Endometrial microvascular endothelial cells (primary cell): Measurements from ENCODE around the gene ALCAM. TPM values are rescaled to one million over a fixed set of nuclear protein-coding genes. Genes with fewer than 3 reads are reported as not detected.

ENCODE experiments used
- in situ Hi-C: cut with HindIII; loops from 2 replicates; pipeline ENCODE4 v1.10.0; 2017; ENCODE audit warnings: low sequenced_read_pairs, low pct_unique_long_range_greater_than_20kb; ENCODE audit errors: inconsistent ontology term
- total RNA-seq: library from RNA; depleted of rRNA; stranded (reverse); fragments of >200 nt; gene quantifications from one replicate; pipeline ENCODE4 v1.2.3, GENCODE V29; 2015; ENCODE audit errors: inconsistent ontology term

Gene ALCAM
- total RNA-seq, 1 donor from 2014 or later = 184 TPM

GRCh38 chr3:105534491-105534890 is 167.8 kb downstream of the ALCAM start:
- in situ Hi-C loops = no loop called here

DNA sequence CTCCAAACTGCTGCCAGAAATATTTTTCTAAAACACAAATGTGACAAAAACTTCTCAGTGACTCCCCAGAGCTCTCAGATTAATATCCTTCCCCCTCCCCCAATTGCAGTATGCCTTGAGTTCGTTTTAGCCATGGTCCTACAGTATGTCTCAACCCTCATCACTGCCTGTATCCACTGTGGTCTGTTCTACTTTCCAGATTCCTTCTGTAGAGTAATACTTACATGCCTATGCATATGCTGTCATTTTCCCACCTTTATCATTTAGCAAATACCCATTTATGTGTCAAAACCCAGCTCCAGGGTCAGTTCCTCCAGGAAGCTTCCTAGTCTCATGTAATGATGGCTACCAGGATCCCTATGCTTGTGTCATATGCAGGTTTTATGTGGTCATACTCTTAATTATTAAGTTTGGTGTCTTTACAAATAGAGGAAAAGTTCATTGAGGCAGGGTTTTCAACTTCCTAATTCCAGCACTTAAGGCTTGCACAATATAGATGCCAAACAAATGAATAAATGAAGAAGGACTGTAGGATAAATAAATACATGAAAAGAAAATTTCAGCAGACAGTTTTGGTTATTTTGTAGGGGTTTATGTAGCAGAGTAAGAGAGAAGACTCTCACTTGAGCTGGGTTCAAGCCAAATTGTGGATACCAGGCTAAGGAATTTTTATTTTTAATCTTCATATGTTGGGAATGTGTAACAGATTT is 170.8 kb downstream of the ALCAM start:
- in situ Hi-C loops = no loop called here

- in situ Hi-C loops = no loop called here
These were observed 171.8 kb downstream of the ALCAM start for GRCh38 chr3:105538483-105538882.

GRCh38 chr3:105539897-105540296 is 173.2 kb downstream of the ALCAM start:
- in situ Hi-C loops = no loop called here

DNA sequence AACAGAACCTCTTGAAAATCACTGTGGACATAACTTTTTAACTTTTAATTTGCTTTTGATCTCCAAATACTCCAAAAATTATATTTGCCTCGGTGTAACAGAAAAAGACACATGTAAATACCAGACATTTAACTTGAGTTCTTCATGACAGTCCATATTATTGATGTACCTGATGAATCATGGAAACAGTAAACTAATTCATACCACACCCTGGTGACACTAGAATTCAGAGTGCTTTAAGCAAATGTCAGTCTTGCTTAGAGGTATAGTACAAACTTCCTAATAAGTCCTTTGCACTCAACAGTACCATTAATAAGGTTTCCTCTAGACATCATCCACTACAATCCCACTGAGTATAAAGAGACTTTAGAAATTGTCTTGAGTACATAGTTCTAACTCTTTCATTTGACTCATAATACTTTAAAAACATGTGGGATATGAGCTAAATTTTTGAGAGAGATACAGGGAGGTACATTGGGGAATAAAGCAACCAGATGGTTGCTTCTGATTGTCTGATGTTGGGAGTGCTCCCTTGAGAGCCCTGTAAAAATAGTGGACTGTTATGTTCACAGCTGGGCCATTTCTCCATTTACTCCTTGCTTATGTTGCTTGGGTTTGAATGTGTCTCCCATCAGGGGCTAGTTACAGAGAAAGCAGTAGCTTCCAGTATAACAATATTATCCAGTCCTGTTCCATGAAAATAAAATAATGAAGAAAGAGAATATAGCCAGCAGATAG is 175.7 kb downstream of the ALCAM start:
- in situ Hi-C loops = no loop called here

- in situ Hi-C loops = no loop called here
These were observed 178.3 kb downstream of the ALCAM start for GRCh38 chr3:105545051-105545450.

- in situ Hi-C loops = no loop called here
These were observed 187.1 kb downstream of the ALCAM start for GRCh38 chr3:105553851-105554250.

- in situ Hi-C loops = no loop called here
These were observed 188.5 kb downstream of the ALCAM start for GRCh38 chr3:105555206-105555605.

- in situ Hi-C loops = no loop called here
These were observed 193.1 kb downstream of the ALCAM start for GRCh38 chr3:105559856-105560255.

GRCh38 chr3:105561876-105562275 is 195.2 kb downstream of the ALCAM start:
- in situ Hi-C loops = no loop called here

- in situ Hi-C loops = no loop called here
These were observed 198.0 kb downstream of the ALCAM start for GRCh38 chr3:105564546-105565288.

DNA sequence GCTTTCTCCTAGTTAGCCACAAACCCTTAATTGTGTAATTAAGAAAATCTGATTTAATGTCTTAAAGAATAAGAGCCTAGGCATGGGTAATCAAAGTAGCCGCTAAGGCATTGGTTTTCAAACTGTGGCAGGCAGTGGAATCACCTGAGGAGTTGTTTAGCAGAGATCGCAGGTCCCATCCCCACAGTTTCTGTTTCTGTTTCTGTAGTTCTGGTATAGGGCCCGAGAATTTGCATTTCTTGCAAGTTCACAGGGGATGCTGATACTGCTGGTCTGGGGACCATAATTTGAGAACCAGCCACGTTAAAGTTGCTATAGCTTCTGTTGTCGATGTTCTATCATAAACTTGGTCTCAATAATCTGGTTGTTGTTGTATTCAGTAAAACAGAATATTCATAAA is 204.3 kb downstream of the ALCAM start:
- in situ Hi-C loops = no loop called here

DNA sequence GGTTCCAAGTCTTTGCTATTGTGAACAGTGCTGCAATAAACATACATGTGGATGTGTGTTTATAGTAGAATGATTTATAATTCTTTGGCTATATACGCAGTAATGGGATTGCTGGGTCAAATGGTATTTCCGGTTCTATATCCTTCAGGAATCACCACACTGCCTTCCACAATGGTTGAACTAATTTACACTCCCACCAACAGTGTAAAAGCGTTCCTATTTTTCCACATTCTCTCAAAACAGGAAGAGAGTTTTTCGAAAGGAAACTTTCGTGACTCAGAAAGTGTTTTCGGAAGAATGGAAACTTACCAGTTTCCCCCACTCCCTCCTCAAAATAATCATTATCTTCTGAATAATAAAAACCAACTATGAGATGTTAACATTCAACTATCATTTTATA is 205.8 kb downstream of the ALCAM start:
- in situ Hi-C loops = no loop called here

GRCh38 chr3:105579439-105579838 is 212.7 kb downstream of the ALCAM start:
- in situ Hi-C loops = no loop called here

DNA sequence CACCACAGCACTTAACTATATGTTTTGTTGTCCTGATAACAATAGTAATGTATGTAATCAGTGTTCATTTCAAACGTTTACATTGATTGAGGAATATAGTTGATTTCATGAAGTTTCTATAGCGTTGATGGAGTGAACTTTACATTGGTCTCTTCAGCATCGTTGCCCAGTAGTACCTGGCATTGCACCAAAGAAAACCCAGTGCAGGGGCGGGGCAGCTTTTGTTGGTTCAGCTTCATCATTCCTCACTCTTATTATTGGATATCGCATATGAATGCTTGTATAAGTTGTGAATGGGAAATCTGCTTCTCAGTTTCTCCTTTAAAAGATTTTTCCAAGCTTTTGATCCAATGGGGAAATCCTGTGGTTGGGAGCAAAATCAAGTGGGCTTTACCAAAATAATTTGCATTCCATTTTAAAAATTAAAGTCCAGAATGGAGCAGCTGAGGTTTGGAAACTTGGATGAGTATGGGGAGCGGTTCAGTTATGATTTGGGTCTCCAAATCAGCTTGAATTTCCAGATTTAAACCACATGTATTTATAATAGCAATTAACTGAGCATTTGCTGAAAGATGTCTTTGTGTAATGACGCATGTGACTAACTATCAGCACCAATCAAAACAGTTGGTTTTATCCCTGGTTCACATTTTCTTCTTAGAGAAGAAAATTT is 213.7 kb downstream of the ALCAM start:
- in situ Hi-C loops = no loop called here

GRCh38 chr3:105582015-105582414 is 215.3 kb downstream of the ALCAM start:
- in situ Hi-C loops = no loop called here

- in situ Hi-C loops = no loop called here
These were observed 217.5 kb downstream of the ALCAM start for GRCh38 chr3:105584003-105584790.

DNA sequence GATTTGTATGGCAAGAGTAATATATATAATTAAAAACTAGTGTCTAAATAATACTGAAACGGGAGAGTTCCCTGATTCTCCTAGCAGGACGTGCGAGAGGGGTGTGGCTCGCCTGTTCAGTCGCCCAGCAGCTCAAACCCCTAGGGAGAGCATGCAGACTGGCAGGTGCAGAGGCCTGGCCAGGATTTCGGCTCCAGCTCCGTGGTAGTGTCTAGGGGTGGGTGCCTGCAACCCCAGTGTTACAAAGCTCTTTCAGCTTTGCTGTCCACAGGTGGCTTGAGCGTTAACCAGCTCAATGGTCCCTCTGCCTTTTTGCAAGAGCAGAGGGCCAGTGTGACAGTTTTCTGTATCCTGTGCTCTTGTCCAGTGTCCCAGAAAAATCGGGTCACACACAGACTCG is 226.6 kb downstream of the ALCAM start:
- in situ Hi-C loops = no loop called here

- in situ Hi-C loops = no loop called here
These were observed 227.5 kb downstream of the ALCAM start for GRCh38 chr3:105594219-105594618.
